ENCODE data around the gene WNT7A.
"Not testable (repeated sequence)": the region's sequence is repeated elsewhere in the genome, so short reads cannot be mapped to it uniquely, and the experiment has no call there.

The WNT7A gene

GRCh38 chr3:13857702-13858380, 22.0 kb downstream of the WNT7A start:
- Histone ChIP-seq H3K4me1 (ENCODE audit: control insufficient read depth, insufficient read depth, low read length) (no peaks in the 10 kb centered on the region), H3K9ac (ENCODE audit: low read length) (no peak overlapping the region), H3K36me3 (ENCODE audit: control insufficient read depth, insufficient read depth, low read length) (no peaks in the 10 kb centered on the region), H3K9me3 (ENCODE audit: control insufficient read depth, low read length) (no peaks in the 10 kb centered on the region), H3K4me3 (ENCODE audit: low read length) (no peak overlapping the region), H3K27me3 (ENCODE audit: control insufficient read depth, insufficient read depth, low read length) (peaks cover 35% of the 10 kb centered on the region)

- H3K36me3 ChIP-seq (ENCODE audit: control insufficient read depth, insufficient read depth, low read length), result not testable (repeated sequence)
These were observed 23.2 kb downstream of the WNT7A start for GRCh38 chr3:13856628-13857027.

GRCh38 chr3:13856006-13856405, 23.9 kb downstream of the WNT7A start:
- Histone ChIP-seq H3K27me3 (ENCODE audit: control insufficient read depth, insufficient read depth, low read length) (peaks cover 23% of the 10 kb centered on the region), H3K36me3 (ENCODE audit: control insufficient read depth, insufficient read depth, low read length) (no peaks in the 10 kb centered on the region), H3K4me1 (ENCODE audit: control insufficient read depth, insufficient read depth, low read length) (no peaks in the 10 kb centered on the region), H3K4me3 (ENCODE audit: low read length) (no peak overlapping the region), H3K9me3 (ENCODE audit: control insufficient read depth, low read length) (no peaks in the 10 kb centered on the region), H3K9ac (ENCODE audit: low read length) (no peak overlapping the region)

More at GRCh38 chr3:13856628-13857027, 23.2 kb downstream of the WNT7A start:
- peaks cover 26% of the 10 kb centered on the region for H3K27me3 ChIP-seq (ENCODE audit: control insufficient read depth, insufficient read depth, low read length)
- H3K9ac ChIP-seq (ENCODE audit: low read length); H3K4me3 ChIP-seq (ENCODE audit: low read length); H3K9me3 ChIP-seq (ENCODE audit: control insufficient read depth, low read length); H3K4me1 ChIP-seq (ENCODE audit: control insufficient read depth, insufficient read depth, low read length): not testable (repeated sequence)

- no peaks in the 10 kb centered on the region for H3K9me3 ChIP-seq (ENCODE audit: control insufficient read depth, low read length)
- no peaks in the 10 kb centered on the region for H3K36me3 ChIP-seq (ENCODE audit: control insufficient read depth, insufficient read depth, low read length)
- peaks cover 20% of the 10 kb centered on the region for H3K27me3 ChIP-seq (ENCODE audit: control insufficient read depth, insufficient read depth, low read length)
- no peak overlapping the region for H3K4me3 ChIP-seq (ENCODE audit: low read length)
- no peaks in the 10 kb centered on the region for H3K4me1 ChIP-seq (ENCODE audit: control insufficient read depth, insufficient read depth, low read length)
- H3K9ac ChIP-seq (ENCODE audit: low read length), result no peak overlapping the region
These were observed 25.4 kb downstream of the WNT7A start for GRCh38 chr3:13854492-13854891.

GRCh38 chr3:13853978-13854296, 25.9 kb downstream of the WNT7A start:
- Histone ChIP-seq H3K36me3 (ENCODE audit: control insufficient read depth, insufficient read depth, low read length) (no peaks in the 10 kb centered on the region), H3K4me3 (ENCODE audit: low read length) (no peak overlapping the region), H3K9ac (ENCODE audit: low read length) (no peak overlapping the region), H3K4me1 (ENCODE audit: control insufficient read depth, insufficient read depth, low read length) (no peaks in the 10 kb centered on the region), H3K9me3 (ENCODE audit: control insufficient read depth, low read length) (no peaks in the 10 kb centered on the region), H3K27me3 (ENCODE audit: control insufficient read depth, insufficient read depth, low read length) (peaks cover 20% of the 10 kb centered on the region)

- Histone ChIP-seq H3K27me3 (ENCODE audit: control insufficient read depth, insufficient read depth, low read length) (peaks cover 18% of the 10 kb centered on the region), H3K36me3 (ENCODE audit: control insufficient read depth, insufficient read depth, low read length) (no peaks in the 10 kb centered on the region), H3K4me3 (ENCODE audit: low read length) (no peak overlapping the region), H3K9ac (ENCODE audit: low read length) (no peak overlapping the region), H3K4me1 (ENCODE audit: control insufficient read depth, insufficient read depth, low read length) (no peaks in the 10 kb centered on the region), H3K9me3 (ENCODE audit: control insufficient read depth, low read length) (no peaks in the 10 kb centered on the region)
These were observed 26.5 kb downstream of the WNT7A start for GRCh38 chr3:13853256-13853977.

GRCh38 chr3:13852638-13853009, 27.2 kb downstream of the WNT7A start:
- H3K4me3 ChIP-seq (ENCODE audit: low read length), result no peak overlapping the region
- H3K9ac ChIP-seq (ENCODE audit: low read length), result no peak overlapping the region
- no peaks in the 10 kb centered on the region for H3K9me3 ChIP-seq (ENCODE audit: control insufficient read depth, low read length)
- H3K27me3 ChIP-seq (ENCODE audit: control insufficient read depth, insufficient read depth, low read length), result peaks cover 10% of the 10 kb centered on the region
- H3K36me3 ChIP-seq (ENCODE audit: control insufficient read depth, insufficient read depth, low read length), result no peaks in the 10 kb centered on the region
- no peaks in the 10 kb centered on the region for H3K4me1 ChIP-seq (ENCODE audit: control insufficient read depth, insufficient read depth, low read length)

GRCh38 chr3:13851997-13852637, 27.8 kb downstream of the WNT7A start:
- no peaks in the 10 kb centered on the region for H3K4me1 ChIP-seq (ENCODE audit: control insufficient read depth, insufficient read depth, low read length)
- peaks cover 5% of the 10 kb centered on the region for H3K27me3 ChIP-seq (ENCODE audit: control insufficient read depth, insufficient read depth, low read length)
- no peaks in the 10 kb centered on the region for H3K9me3 ChIP-seq (ENCODE audit: control insufficient read depth, low read length)
- H3K4me3 ChIP-seq (ENCODE audit: low read length), result no peak overlapping the region
- no peak overlapping the region for H3K9ac ChIP-seq (ENCODE audit: low read length)
- H3K36me3 ChIP-seq (ENCODE audit: control insufficient read depth, insufficient read depth, low read length), result no peaks in the 10 kb centered on the region

GRCh38 chr3:13851091-13851849, 28.6 kb downstream of the WNT7A start:
- no peaks in the 10 kb centered on the region for H3K36me3 ChIP-seq (ENCODE audit: control insufficient read depth, insufficient read depth, low read length)
- H3K9ac ChIP-seq (ENCODE audit: low read length), result no peak overlapping the region
- H3K9me3 ChIP-seq (ENCODE audit: control insufficient read depth, low read length), result no peaks in the 10 kb centered on the region
- H3K27me3 ChIP-seq (ENCODE audit: control insufficient read depth, insufficient read depth, low read length), result peaks cover 3% of the 10 kb centered on the region
- H3K4me1 ChIP-seq (ENCODE audit: control insufficient read depth, insufficient read depth, low read length), result no peaks in the 10 kb centered on the region
- no peak overlapping the region for H3K4me3 ChIP-seq (ENCODE audit: low read length)

GRCh38 chr3:13850161-13850945, 29.5 kb downstream of the WNT7A start:
- Histone ChIP-seq H3K27me3 (ENCODE audit: control insufficient read depth, insufficient read depth, low read length) (peaks cover 3% of the 10 kb centered on the region), H3K9ac (ENCODE audit: low read length) (no peak overlapping the region), H3K4me3 (ENCODE audit: low read length) (no peak overlapping the region), H3K36me3 (ENCODE audit: control insufficient read depth, insufficient read depth, low read length) (no peaks in the 10 kb centered on the region), H3K4me1 (ENCODE audit: control insufficient read depth, insufficient read depth, low read length) (no peaks in the 10 kb centered on the region), H3K9me3 (ENCODE audit: control insufficient read depth, low read length) (no peaks in the 10 kb centered on the region)

GRCh38 chr3:13849018-13849417, 30.9 kb downstream of the WNT7A start:
- Histone ChIP-seq H3K36me3 (ENCODE audit: control insufficient read depth, insufficient read depth, low read length) (no peaks in the 10 kb centered on the region), H3K4me1 (ENCODE audit: control insufficient read depth, insufficient read depth, low read length) (no peaks in the 10 kb centered on the region), H3K27me3 (ENCODE audit: control insufficient read depth, insufficient read depth, low read length) (peaks cover 3% of the 10 kb centered on the region), H3K9me3 (ENCODE audit: control insufficient read depth, low read length) (no peaks in the 10 kb centered on the region), H3K4me3 (ENCODE audit: low read length) (no peak overlapping the region), H3K9ac (ENCODE audit: low read length) (no peak overlapping the region)

All from mucosa of stomach (tissue), 1 donor.